ENCODE measurements around the gene CCBE1.

Gene CCBE1

GRCh38 chr18:59381949-59382348 is 315.3 kb downstream of the CCBE1 start:
- no peaks in the 10 kb centered on the region for H3K27me3 ChIP-seq (ENCODE audit: low read length)
- H3K27ac ChIP-seq (ENCODE audit: low read depth, low read length): no peak overlapping the region
- H3K9me3 ChIP-seq (ENCODE audit: insufficient read depth, low read length): no peaks in the 10 kb centered on the region
- H3K4me3 ChIP-seq (ENCODE audit: insufficient read depth, low read length, poor library complexity, severe bottlenecking): no peak overlapping the region
- H2AFZ ChIP-seq (ENCODE audit: low read depth, low read length, severe bottlenecking): no peak overlapping the region
- H4K20me1 ChIP-seq (ENCODE audit: low read depth, low read length): no peaks in the 10 kb centered on the region
- no peak for TF ChIP-seq EZH2phosphoT487 (conservative IDR thresholded peaks at IDR 0.05; ENCODE audit: low read length)
- TF ChIP-seq CTCF (IDR thresholded peaks at IDR 0.05; ENCODE audit: insufficient read depth, low read length, poor library complexity, severe bottlenecking): no peak
- H3K9ac ChIP-seq (ENCODE audit: low read length): no peak overlapping the region
- H3F3A ChIP-seq (ENCODE audit: insufficient read depth): no peaks in the 10 kb centered on the region
- no peaks in the 10 kb centered on the region for H3K9me2 ChIP-seq (replicated peaks; ENCODE audit: insufficient read depth, low read length)
- no peaks in the 10 kb centered on the region for H3K36me3 ChIP-seq (ENCODE audit: low read length)
- no peaks in the 10 kb centered on the region for H3K79me2 ChIP-seq (ENCODE audit: insufficient read depth, low read length)
- H3K4me2 ChIP-seq (ENCODE audit: low read depth, low read length, poor library complexity, severe bottlenecking): no peak overlapping the region

All from SU-DHL-6 (cell line).